Iris pigment epithelial cell (primary cell): ENCODE results near the gene UBXN2A.
"Not testable (repeated sequence)": the region's sequence is repeated elsewhere in the genome, so short reads cannot be mapped to it uniquely, and the experiment has no call there.

Source experiments
- DNase-seq: peaks from one replicate; pipeline ENCODE4 v3.0.0-alpha.2; 2011; ENCODE audit warnings: low read depth

The UBXN2A gene

DNA sequence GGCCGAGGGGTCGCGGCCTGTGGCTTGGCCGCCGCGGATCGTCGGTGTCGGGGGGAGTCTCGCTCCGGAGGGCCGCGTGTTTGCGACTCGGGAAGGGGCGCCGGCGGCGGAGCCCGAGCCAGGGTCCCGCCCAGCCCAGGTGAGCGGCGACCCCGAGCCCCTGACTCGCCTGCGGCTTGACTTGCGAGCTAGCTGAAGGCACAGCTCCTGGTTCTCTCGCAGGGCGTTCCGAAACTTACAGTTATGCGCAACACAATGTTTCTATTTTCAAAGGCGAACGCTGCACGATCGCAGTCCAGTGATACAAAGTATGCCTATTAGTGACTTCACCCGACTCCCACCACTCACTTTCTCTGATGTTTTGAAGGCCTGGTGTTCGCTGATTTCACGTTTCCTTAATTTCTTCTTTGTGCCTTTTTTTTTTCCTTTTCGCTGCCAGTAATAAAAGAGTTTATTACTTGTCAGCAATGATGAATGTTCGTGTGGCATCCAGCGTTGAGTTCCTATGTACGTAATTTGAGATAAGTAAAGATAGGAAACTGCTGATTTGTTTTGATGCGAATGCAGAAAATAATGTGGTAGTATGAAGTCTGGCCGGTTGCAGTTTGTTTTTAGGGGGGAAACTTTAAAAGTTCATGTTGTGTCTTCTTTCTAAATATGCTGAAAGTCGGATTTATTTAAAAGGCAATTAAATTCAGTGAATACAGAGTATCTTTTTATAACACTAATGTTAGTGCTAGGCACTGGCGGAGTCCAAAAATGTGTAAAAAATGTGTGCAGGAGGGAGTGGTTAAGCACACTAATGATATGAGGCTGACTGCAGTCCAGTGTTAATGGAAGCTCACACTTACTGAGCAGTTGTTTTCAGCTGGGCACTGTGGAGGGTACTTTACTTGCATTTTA is 706 bp downstream of the UBXN2A start:
- peak; percentile 68 for DNase-seq

DNA sequence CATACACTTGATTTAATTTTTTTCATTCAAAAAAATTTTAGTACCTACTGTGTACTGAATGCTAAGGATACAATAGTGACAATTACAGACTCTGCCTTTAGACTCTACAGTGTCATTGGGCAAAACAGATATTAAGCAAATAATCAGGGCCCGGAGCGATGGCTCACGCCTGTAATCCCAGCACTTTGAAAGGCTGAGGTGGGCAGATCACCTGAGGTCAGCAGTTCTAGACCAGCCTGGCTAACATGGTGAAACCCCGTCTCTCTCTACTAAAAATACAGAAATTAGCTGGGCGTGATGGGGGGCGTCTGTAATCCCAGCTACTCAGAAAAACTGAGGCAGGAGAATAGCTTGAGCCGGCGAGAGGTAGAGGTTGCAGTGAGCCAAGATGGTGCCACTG is 1.4 kb downstream of the UBXN2A start:
- DNase-seq, result no peak

DNA sequence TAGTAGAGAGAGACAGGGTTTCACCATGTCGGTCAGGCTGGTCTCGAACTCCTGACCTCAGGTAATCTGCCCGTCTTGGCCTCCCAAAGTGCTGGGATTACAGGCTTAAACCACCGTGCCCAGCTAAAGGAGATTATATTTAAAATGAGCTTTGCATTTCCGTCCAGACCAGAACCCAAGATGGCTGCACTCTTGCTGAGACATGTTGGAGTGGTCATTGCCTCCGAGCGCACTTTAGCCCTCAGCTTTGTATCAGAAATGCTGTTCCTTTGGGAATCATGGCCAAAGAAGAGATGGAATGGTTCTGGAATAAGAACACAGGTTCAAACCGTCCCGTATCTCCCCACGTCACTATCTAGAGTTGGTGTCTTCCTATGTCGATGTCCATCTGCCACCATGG is 3.4 kb downstream of the UBXN2A start:
- no peak for DNase-seq

DNA sequence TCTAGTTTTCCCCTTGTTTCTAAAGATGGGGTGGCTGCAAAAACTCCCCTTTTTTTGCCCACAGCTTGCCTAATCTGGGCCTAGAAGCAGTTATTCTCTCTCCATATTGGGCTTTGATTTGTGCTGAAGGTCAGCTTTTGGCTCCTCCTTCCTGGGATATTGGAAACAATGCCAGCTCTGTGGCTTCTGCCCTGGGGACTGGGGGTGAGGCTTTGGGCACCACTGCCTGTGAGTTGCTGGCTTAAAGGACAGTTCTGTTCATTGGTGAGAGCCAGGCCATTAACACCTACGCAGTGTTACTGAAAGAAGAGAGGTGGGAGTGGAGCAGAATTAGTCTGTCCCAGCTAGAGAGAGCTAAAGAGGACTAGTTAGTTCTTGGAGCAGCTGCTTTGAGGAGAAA is 4.3 kb downstream of the UBXN2A start:
- DNase-seq, result no peak

DNA sequence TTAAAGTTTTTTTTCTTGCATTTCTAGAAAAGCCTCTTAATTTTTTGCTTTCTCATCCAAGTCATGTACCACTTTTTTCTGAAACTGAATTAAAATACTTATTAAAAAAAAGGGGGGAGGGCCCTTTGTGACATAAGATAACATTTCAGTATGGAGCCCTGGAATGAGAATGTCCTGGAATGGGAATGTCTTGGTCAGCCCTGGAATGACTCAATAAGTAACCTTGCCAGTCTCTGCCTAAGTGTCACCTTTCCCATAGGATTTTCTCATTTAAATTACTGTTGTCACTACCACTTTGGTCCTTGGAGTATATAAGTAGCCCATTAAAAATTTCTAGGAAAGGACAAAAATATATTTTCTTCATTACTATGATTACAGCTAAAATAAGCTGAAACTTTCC is 4.7 kb downstream of the UBXN2A start:
- DNase-seq, result no peak

DNA sequence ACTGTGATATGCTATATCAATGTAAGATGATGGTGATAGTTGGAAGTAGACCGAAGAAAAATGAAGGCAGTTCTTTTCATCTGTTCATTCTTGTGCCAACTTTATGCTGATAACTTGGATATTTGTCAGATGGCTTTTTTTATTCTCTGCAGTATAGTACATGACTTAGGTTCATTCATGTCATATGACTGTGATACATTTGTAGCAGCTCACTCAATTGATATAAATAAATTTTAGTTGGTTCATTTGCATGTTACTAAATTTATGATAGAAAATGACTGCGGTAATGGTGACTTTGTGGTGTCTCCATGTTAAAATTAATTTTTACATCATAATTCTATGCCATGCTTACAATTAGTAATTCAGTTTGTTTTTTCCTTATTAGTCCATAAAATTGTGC is 7.1 kb downstream of the UBXN2A start:
- DNase-seq, result no peak

DNA sequence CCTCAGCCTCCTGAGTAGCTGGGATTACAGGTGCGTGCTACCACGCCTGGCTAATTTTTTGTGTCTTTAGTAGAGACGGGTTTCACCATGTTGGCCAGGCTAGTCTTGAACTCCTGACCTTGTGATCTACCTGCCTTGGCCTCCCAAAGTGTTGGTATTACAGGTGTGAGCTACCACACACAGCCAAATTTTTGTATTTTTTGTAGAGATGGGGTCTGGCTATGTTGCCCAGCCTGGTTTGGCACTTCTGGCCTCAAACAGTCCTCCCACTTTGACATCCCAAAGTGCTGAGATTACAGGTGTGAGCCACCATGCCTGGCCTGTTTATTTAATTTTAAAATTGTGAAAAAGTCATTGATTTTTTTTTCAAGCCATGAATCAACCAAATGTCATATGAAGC is 12.3 kb downstream of the UBXN2A start:
- DNase-seq, result not testable (repeated sequence)

DNA sequence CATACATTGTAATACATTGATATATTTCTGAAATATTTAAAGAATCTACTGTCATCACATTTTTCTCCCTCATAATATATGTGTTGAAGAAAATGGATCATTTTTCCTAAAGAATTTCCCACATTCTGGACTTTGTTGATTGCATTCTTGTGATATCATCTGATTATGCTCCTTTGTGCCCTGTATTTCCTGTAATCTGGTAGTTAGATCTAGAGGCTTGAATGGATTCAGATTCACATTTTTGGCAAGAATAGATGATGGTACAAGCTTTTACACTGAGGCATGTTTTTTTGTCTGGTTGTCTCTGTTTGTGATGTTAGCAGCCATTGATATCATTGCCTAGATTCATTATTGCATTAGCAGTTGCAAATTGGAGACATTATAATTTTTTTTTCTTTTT is 13.4 kb downstream of the UBXN2A start:
- DNase-seq, result no peak

DNA sequence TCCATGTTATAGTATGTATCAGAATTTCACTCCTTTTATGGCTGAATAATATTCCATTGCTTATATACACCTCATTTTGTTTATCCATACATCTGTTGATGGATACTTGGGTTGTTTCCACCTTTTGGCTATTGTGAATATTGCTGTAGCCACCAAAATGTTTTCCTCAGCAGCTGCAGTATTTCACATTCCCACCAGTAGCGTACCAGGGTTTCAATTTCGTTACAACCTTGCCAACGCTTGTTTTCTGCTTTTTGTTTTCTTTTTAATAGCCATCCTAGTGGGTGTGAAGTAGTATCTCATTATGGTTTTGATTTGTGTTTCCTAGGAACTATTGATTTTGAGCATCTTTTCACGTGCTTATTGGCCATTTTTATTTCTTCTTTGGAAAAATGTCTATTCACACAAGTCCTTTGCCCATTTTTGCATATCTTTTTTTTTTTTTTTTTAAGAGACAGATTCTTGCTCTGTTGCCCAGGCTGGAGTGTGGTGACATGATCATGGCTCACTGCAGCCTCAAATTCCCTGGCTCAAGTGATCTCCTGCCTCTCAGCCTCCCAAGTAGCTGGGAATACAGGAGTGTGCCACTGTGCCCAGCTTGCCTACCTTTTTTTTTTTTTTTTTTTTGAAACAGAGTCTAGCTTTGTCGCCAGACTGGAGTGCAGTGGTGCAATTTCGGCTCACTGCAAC is 14.2 kb downstream of the UBXN2A start:
- no peak for DNase-seq

DNA sequence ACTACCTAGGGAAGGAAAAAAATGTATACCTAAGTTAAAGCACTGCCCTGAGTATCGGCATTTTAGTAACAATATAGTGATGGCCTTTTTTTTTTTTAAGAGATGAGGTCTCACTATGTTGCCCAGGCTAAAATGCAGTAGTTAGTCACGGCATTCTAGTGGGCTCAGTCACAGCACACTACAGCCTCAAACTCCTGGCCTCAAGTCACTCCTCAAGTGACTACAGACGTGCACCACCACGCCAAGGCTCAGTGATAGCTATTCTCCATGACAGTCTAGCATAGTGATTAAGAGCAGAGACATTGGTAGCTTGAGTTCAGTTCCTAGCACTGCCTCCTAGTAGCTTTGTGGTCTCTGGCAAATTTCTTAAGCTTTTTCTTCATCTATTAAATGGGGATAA is 27.6 kb downstream of the UBXN2A start:
- DNase-seq, result no peak

DNA sequence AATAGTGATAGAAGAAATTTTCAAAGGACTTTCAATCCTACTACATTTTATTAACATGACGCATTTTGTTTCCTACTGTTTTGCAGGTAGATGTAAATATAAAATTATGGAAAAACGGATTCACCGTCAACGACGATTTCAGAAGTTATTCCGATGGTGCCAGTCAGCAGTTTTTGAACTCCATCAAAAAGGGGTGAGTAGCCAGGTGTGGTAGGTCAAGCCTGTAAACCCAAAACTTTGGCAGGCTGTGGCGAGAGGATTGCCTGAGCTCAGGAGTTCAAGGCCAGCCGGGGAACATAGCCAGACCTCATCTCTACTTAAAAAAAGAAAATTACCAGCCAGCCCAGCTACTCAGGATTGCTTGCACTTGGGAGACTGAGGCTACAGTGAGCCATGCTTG is 36.6 kb downstream of the UBXN2A start:
- DNase-seq, result no peak

DNA sequence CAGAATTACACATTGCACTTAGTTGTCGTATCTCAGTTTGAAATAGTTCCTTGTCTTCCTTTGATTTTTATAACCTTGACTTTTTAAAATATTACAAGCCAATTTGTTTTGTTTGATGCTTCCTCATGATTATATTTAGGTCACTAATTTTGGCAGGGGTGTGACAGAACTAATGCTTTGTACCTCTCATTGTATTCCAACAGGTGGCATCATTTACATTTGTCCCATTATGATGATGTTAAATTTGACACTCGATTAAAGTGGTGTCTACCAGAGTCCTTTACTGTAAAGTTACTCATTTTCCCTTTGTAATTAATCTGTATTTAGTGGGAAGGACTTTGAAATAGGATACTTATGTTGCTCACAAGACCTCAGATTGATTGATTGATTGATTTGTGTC is 48.1 kb downstream of the UBXN2A start:
- DNase-seq, result no peak

DNA sequence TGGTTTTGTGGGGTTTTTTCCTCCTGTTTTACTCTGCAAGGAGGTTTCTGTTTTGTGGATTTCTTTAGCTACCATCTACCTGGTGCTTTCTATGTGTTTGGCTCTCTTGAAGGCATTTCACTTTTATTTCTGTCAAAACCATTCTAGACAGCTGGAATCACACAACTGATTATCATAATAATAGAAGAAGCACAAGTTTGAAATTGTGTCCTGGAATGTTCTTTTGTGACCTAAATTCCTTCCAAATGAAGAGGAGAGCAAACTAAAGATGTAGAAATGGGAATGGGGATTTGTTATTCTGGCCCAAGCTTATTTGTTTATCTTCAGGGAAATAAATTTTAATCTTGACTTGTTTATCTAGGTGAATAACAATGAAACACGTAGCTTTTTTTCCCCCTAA is 52.7 kb downstream of the UBXN2A start:
- DNase-seq, result no peak

DNA sequence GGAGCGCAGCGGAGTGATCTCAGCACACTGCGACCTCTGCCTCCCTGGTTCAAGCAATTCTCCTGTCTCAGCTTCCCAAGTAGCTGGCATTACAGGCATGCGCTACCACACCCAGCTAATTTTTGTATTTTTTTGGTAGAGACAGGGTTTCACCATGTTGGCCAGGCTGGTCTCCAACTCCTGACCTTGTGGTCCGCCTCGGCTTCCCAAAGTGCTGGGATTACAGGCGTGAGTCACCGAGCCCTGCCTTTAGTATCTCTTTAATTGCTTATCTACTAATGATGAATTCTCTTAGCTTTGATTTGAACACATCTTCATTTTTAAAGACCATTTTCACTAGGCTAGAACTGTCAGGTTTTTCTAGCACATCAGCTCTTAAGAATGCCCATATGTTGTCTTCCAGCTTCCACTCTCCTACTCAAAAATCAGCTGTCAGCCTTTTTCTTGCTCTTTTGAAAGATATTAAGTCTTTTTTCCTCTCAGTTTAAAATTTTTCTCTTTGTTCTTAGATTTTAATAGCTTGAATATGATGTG is 53.5 kb downstream of the UBXN2A start:
- peak; percentile 26 for DNase-seq

DNA sequence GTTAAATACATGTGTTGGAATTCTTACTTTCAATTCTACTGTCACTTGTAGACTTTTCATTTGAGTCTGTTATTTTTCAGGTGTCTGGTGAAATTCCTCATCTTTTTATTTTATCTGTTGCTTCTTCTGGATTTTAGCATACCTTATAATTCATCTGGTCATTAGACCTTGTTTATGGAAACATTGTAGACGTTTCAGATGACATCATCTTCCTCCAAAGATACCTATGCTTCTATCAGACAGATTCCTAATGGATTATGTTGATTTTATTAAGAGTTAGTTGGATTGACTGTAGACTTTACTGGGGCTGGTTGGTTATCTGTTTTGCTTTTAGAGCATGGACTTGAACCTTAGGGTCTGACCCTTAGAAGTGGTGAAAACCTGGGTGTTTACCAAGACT is 54.3 kb downstream of the UBXN2A start:
- DNase-seq, result no peak

DNA sequence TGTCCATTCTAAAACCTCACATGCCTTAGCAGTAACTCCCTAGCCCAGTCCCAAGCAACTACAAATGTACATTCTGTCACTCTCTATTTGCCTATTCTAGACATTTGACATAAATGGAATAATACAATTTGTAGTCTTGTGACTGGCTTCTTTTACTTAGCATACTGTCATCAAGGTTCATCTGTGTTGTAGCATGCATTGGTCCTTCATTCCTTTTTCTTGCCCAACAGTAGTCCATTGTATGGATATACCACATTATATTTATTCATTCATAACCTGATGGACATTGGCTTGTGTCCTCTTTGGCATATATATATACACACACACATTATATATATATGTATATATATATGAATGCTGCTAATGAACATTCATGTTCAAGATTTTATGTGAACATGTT is 67.4 kb downstream of the UBXN2A start:
- no peak for DNase-seq

DNA sequence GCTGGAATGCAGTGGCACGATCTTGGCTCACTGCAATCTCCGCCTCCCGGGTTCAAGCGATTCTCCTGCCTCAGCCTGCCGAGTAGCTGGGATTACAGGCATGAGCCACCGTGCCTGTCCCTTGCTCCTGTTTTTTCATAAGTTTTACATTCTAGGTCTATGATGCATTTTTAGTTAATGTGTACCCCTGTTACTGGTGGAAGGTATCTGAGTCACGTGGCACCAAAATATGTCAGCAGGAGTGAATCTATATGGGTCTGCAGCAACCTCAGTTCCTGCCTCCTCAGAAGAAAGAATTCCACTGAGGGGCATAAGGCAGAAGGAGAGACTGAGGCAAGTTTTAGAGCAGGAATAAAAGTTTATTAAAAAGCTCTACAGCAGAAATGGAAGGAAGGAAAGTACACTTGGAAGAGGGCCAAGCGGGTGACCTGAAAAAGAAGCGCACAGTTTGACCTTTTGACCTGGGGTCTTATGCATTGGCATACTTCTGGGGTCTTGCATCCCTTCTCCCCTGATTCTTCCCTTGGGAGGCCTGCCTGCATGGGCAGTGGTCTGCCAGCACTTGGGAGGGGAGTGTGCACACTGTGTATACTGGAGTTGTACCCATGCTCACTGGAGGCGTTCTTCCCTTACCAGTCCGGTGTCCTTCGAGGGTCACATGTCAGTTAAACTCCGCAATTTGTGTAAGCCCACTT is 68.6 kb downstream of the UBXN2A start:
- DNase-seq, result no peak

DNA sequence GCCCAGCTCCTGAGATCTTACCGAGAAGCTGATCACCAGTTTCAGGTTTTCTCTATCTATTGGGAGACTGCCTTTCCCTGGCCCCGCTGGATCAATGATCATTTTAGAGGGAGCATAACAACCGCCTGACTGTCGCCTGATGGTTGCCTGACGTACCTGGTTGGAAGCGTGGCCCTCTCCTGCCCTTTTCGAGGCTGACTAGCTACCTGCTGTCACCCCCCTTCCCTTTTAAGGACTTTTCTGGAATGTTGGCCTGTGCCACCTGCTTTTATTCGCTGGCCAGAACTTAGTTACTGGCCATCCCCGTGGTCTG is 69.1 kb downstream of the UBXN2A start:
- DNase-seq, result no peak

DNA sequence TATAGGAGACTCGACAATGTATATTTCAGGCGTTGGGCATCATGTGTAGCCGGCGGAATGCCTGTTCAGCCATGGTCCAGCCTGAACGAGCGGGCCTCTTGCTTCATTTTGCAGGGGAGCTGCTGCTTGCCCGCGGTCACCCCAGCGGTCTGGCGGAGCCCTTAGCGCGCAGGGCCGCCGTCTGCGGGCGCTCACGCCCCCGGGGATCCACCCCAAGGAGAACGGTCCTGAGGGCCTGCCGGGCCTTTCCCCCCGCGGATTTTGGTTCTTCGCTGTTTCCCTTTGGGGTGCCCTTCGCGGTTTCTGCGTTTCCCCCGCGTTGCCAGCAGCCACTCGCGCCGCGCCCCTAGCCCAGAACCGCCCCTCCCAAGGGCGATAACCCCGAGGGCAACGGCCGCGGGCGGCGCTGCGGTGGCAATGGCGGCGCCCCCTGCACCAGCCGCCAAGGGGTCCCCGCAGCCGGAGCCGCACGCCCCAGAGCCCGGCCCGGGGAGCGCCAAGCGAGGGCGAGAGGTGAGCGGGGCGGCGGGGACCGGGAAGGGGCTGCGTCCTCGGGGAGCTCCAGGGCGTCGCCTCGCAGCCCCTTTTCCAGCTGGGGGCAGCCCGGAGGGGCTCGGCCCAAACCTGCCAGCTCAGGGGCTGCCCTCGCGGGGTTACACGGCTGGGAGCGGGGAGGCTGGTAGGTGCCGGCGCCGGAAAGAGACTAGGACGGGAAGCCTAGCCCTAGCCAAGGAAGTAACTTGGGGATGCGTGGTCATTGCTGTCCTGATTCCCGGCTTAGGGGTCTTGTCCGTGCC is 69.6 kb downstream of the UBXN2A start, which contains the start of gene MFSD2B:
Gene MFSD2B (plus strand): TSS at position 406 of the 797 bp plus-strand sequence. CDS start 12 bp downstream, at position 418.
- DNase-seq, result peak; percentile 13

DNA sequence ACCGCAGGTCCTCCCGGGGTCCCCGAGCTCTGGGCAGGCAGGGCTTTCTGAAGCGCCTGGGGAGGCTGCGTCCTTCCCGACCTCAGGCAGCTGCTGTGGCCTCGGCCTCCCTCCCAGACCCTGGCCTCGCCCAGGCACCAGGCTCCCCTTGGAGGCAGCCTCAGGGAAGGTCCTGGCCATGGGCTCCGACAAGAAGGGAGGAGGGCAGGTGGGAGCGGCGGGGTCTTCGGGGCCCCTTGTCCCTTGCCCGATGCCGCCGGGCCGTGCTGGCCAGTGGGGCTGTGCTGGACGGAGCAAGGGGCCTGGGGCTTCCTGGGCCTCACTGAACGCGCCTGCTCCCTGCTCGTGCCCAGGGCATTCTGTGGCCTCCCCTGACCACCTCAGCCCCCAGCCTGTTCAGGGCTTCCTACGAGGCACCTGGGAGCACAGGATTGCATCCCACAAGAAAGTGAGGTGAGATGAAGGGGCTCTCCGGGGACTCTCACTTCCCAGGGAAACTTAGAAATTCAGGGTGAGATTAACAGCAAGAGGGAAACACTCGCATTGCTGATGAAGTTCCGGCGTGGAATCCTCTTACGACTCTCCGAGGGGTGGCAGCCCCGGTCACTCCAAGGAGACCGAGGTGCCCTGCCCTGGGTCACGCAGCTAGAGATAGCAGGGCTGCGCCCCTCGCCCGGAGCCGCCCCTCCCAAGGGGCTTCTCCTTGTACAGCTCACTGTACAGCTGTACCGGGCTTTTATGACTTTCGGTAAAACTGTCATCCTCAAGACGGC is 70.4 kb downstream of the UBXN2A start:
- no peak for DNase-seq
